IMR-90 (cell line): ENCODE results near the gene ROR2. TPM values are rescaled to one million over a fixed set of nuclear protein-coding genes. Genes with fewer than 3 reads are reported as not detected.

ENCODE experiments used
- ATAC-seq: fragments of 200-7000 bp; cut with Tn5 transposase; 2 replicates; pipeline ENCODE4 v1.9.1; 2020; ENCODE audit warnings: low read depth, mild to moderate bottlenecking, moderate library complexity
- BruUV-seq: library from RNA; stranded (reverse); fragments of 400-500 nt; replicated peaks from 2 replicates; lab custom pipeline; 2021; lab: Mats Ljungman, UMichigan
- CTCF ChIA-PET: fragments of 300-600 bp; formaldehyde crosslinking; extraction: SDS; loops from one replicate; lab custom pipeline; 2021; ENCODE audit warnings: antibody characterized with exemption; lab: Yijun Ruan, JAX
- POLR2A ChIA-PET: fragments of 300-600 bp; sonication (Branson Sonifier 250); formaldehyde crosslinking; loops from one replicate; lab custom pipeline; 2022; ENCODE audit warnings: antibody characterized with exemption; ENCODE audit not compliant: unreplicated experiment; lab: Charles Lee
- DNase-seq: peaks from one replicate; pipeline ENCODE4 v3.0.0; 2013
- H2AFZ ChIP-seq: replicated peaks from 2 replicates; pipeline ENCODE3; 2013; ENCODE audit warnings: low read length, mild to moderate bottlenecking; ENCODE audit not compliant: poor library complexity
- H2AK5ac ChIP-seq: 2 replicates; pipeline ENCODE4 v1.6.1; 2013; ENCODE audit warnings: low read depth, low read length, inconsistent platforms
- H2AK9ac ChIP-seq: replicated peaks from 2 replicates; pipeline ENCODE3; 2013; ENCODE audit warnings: mild to moderate bottlenecking, low read depth, low read length, moderate library complexity; ENCODE audit not compliant: poor library complexity
- H2BK120ac ChIP-seq: 2 replicates; pipeline ENCODE4 v1.6.1; 2013; ENCODE audit warnings: low read depth, low read length, inconsistent platforms
- H2BK15ac ChIP-seq: 3 replicates; pipeline ENCODE4 v1.6.1; 2013; ENCODE audit warnings: low read depth, low read length, inconsistent platforms
- H2BK20ac ChIP-seq: 2 replicates; pipeline ENCODE4 v1.6.1; 2013; ENCODE audit warnings: low read depth, mild to moderate bottlenecking, inconsistent platforms, low read length, moderate library complexity
- H2BK5ac ChIP-seq: 2 replicates; pipeline ENCODE4 v1.6.1; 2013; ENCODE audit warnings: mild to moderate bottlenecking, low read depth, low read length, inconsistent platforms; ENCODE audit not compliant: poor library complexity, severe bottlenecking
- H3K14ac ChIP-seq: replicated peaks from 2 replicates; pipeline ENCODE4 v1.6.1; 2013; ENCODE audit warnings: low read depth, low read length, inconsistent platforms
- H3K18ac ChIP-seq: 2 replicates; pipeline ENCODE4 v1.6.1; 2013; ENCODE audit warnings: low read depth, low read length, control low read depth
- H3K23ac ChIP-seq: 2 replicates; pipeline ENCODE4 v1.6.1; 2013; ENCODE audit warnings: low read depth, low read length, inconsistent platforms
- H3K27ac ChIP-seq: 2 replicates; pipeline ENCODE4 v1.5.1; 2013; ENCODE audit warnings: mild to moderate bottlenecking, control low read depth, low read length; ENCODE audit not compliant: insufficient read depth
- H3K27me3 ChIP-seq: 2 replicates; pipeline ENCODE4 v1.6.1; 2013; ENCODE audit warnings: low read length; ENCODE audit not compliant: control insufficient read depth, insufficient read depth
- H3K36me3 ChIP-seq: 2 replicates; pipeline ENCODE4 v1.6.1; 2013; ENCODE audit warnings: low read length, mixed read lengths; ENCODE audit not compliant: control insufficient read depth, insufficient read depth
- H3K4ac ChIP-seq: 2 replicates; pipeline ENCODE4 v1.6.1; 2013; ENCODE audit warnings: low read depth, low read length, inconsistent platforms
- H3K4me1 ChIP-seq: 2 replicates; pipeline ENCODE4 v1.6.1; 2013; ENCODE audit warnings: low read length, mixed read lengths; ENCODE audit not compliant: control insufficient read depth, insufficient read depth
- H3K4me2 ChIP-seq: 2 replicates; pipeline ENCODE4 v1.6.1; 2013; ENCODE audit warnings: low read depth, mild to moderate bottlenecking, control low read depth, low read length, moderate library complexity
- H3K4me3 ChIP-seq: 2 replicates; pipeline ENCODE4 v1.5.1; 2013; ENCODE audit warnings: low read depth, mild to moderate bottlenecking, control low read depth, low read length, moderate library complexity; ENCODE audit not compliant: insufficient read depth
- H3K56ac ChIP-seq: 2 replicates; pipeline ENCODE4 v1.6.1; 2013; ENCODE audit warnings: low read length, inconsistent platforms; ENCODE audit not compliant: insufficient read depth; ENCODE audit errors: extremely low read depth
- H3K79me1 ChIP-seq, 2 experiments: 2 replicates each; pipeline ENCODE4 v1.6.1; 2013; ENCODE audit warnings: low read length in 2 of 2, inconsistent platforms in 1 of 2, low read depth in 1 of 2
- H3K9ac ChIP-seq: 2 replicates; pipeline ENCODE4 v1.6.1; 2013; ENCODE audit warnings: low read depth, low read length, control low read depth
- H3K9me1 ChIP-seq: 2 replicates; pipeline ENCODE4 v1.6.1; 2013; ENCODE audit warnings: low read length, inconsistent platforms; ENCODE audit not compliant: insufficient read depth
- H3K9me3 ChIP-seq: 2 replicates; pipeline ENCODE4 v1.6.1; 2013; ENCODE audit warnings: low read length; ENCODE audit not compliant: control insufficient read depth, insufficient read depth
- H4K20me1 ChIP-seq: 2 replicates; pipeline ENCODE4 v1.6.1; 2013; ENCODE audit warnings: low read length, inconsistent platforms; ENCODE audit not compliant: insufficient read depth
- H4K5ac ChIP-seq: 2 replicates; pipeline ENCODE4 v1.6.1; 2013; ENCODE audit warnings: mild to moderate bottlenecking, low read depth, low read length, control low read depth
- H4K8ac ChIP-seq, 2 experiments: 2 replicates each; pipeline ENCODE4 v1.6.1; 2013; ENCODE audit warnings: low read depth in 2 of 2, low read length in 2 of 2, control low read depth in 1 of 2, inconsistent platforms in 1 of 2
- H4K91ac ChIP-seq: 2 replicates; pipeline ENCODE4 v1.6.1; 2013; ENCODE audit warnings: low read depth, low read length, inconsistent platforms; ENCODE audit not compliant: insufficient read depth
- BHLHE40 ChIP-seq: fragments of 150-350 bp; IDR thresholded peaks from 2 replicates; pipeline ENCODE4 v1.6.1; 2016; ENCODE audit warnings: mild to moderate bottlenecking, low read depth, low read length
- CEBPB ChIP-seq: IDR thresholded peaks from 2 replicates; pipeline ENCODE4 v1.6.1; 2012; ENCODE audit warnings: low read depth, low read length, improper control_type of control experiment
- CHD1 ChIP-seq: IDR thresholded peaks from 2 replicates; pipeline ENCODE4 v1.6.1; 2012; ENCODE audit warnings: low read depth, low read length, improper control_type of control experiment
- FOS ChIP-seq: fragments of 150-350 bp; IDR thresholded peaks from 2 replicates; pipeline ENCODE4 v1.6.1; 2016; ENCODE audit warnings: low read depth, low read length
- MAFK ChIP-seq: IDR thresholded peaks from 2 replicates; pipeline ENCODE4 v1.6.1; 2012; ENCODE audit warnings: low read depth, low read length, improper control_type of control experiment
- MAZ ChIP-seq: IDR thresholded peaks from 2 replicates; pipeline ENCODE4 v1.6.1; 2012; ENCODE audit warnings: low read depth, mild to moderate bottlenecking, low read length, improper control_type of control experiment, moderate library complexity, borderline replicate concordance
- MXI1 ChIP-seq: IDR thresholded peaks from 2 replicates; pipeline ENCODE4 v1.6.1; 2012; ENCODE audit warnings: low read depth, mild to moderate bottlenecking, low read length, moderate library complexity, borderline replicate concordance
- NFE2L2 ChIP-seq: fragments of 150-350 bp; IDR thresholded peaks from 2 replicates; pipeline ENCODE4 v1.6.1; 2016; ENCODE audit warnings: low read depth, mild to moderate bottlenecking, low read length
- POLR2A ChIP-seq: IDR thresholded peaks from 2 replicates; pipeline ENCODE4 v1.6.1; 2012; ENCODE audit warnings: mild to moderate bottlenecking, low read depth, low read length
- RAD21 ChIP-seq: IDR thresholded peaks from 2 replicates; pipeline ENCODE4 v1.6.1; 2012; ENCODE audit warnings: low read length, improper control_type of control experiment
- RCOR1 ChIP-seq: IDR thresholded peaks from 2 replicates; pipeline ENCODE4 v1.6.1; 2012; ENCODE audit warnings: mild to moderate bottlenecking, low read length, improper control_type of control experiment; ENCODE audit not compliant: insufficient replicate concordance
- SMC3 ChIP-seq: fragments of 150-350 bp; IDR thresholded peaks from 2 replicates; pipeline ENCODE4 v1.6.1; 2016; ENCODE audit warnings: low read depth, mild to moderate bottlenecking, antibody characterized with exemption, low read length, moderate library complexity
- WGBS, 2 experiments: methylation state at CpG; one replicate each; pipeline versions ENCODE4 v1.1.5 to v1.1.7; 2013; ENCODE audit warnings: missing lambda C conversion rate in 2 of 2; ENCODE audit not compliant: insufficient read length in 1 of 2; ENCODE audit errors: extremely low coverage in 2 of 2; 5-methylcytosine and 5-hydroxymethylcytosine counted together
- dilution Hi-C: fragments of 300-500 bp; cut with HindIII; formaldehyde crosslinking; loops from one replicate; pipeline ENCODE4 v1.14.3; 2018; ENCODE audit warnings: low sequenced_read_pairs; ENCODE audit not compliant: unreplicated experiment
- in situ Hi-C: fragments of 300-500 bp; cut with MboI; formaldehyde crosslinking; loops from 3 replicates; pipeline ENCODE4 v1.14.3; 2019; ENCODE audit warnings: low sequenced_read_pairs, inconsistent platforms, mixed read lengths
- intact Hi-C: fragments of 100-400 bp; cut with micrococcal nuclease; formaldehyde crosslinking; loops from 2 replicates; pipeline ENCODE4 v1.10.0; 2022
- polyA plus RNA-seq, 3 experiments: library from polyadenylated mRNA; depleted of rRNA; stranded (reverse); fragments of >200 nt; gene quantifications; 2 replicates each; pipeline ENCODE4 v1.2.3, GENCODE V29; 2012; ENCODE audit warnings: low replicate concordance in 1 of 3
- total RNA-seq: library from RNA; depleted of rRNA; stranded (reverse); fragments of >200 nt; gene quantifications from 2 replicates; pipeline ENCODE4 v1.2.3, GENCODE V29; 2012
- TF ChIP-seq, protein P1 (sequence below): fragments of 150-350 bp; IDR thresholded peaks from 2 replicates; pipeline ENCODE4 v1.6.1; 2017; ENCODE audit warnings: mild to moderate bottlenecking, antibody characterized with exemption, low read length, low read depth
- TF ChIP-seq, protein P2 (sequence below): conservative IDR thresholded peaks from 2 replicates; pipeline ENCODE4 v1.5.1; 2012; ENCODE audit warnings: mild to moderate bottlenecking, low read depth, low read length, improper control_type of control experiment

Gene ROR2
- total and polyA plus RNA-seq, 2 of the 4 experiments (the other 2 are of a cell fraction), result 2.3 to 4.8 TPM

DNA sequence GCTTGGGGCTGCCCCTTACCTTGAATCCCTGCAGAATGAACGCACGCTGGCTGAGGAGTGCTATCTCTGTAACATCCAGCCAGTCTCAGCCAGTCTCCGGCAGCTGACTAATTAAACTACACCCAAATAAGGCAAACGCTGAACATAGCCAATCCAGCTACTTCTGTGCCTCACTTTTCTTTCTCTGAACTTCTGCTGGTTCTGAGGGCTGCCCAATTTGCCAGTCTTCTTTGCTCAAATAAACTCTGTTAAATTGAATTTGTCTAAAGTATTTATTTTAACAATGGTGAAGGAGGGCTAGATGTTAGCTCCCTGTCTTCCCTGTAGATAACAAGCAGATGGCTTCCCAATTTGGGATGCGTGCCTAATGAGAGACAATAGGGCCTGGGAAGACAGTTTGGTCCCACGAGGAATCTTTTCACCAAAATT lies 372.4 kb downstream of the ROR2 start:
- ChIA-PET POLR2A (no interaction called here), CTCF (no interaction called here)
- TF ChIP-seq, protein P1, sequence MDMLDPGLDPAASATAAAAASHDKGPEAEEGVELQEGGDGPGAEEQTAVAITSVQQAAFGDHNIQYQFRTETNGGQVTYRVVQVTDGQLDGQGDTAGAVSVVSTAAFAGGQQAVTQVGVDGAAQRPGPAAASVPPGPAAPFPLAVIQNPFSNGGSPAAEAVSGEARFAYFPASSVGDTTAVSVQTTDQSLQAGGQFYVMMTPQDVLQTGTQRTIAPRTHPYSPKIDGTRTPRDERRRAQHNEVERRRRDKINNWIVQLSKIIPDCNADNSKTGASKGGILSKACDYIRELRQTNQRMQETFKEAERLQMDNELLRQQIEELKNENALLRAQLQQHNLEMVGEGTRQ, result no peak
- TF ChIP-seq, protein P2, sequence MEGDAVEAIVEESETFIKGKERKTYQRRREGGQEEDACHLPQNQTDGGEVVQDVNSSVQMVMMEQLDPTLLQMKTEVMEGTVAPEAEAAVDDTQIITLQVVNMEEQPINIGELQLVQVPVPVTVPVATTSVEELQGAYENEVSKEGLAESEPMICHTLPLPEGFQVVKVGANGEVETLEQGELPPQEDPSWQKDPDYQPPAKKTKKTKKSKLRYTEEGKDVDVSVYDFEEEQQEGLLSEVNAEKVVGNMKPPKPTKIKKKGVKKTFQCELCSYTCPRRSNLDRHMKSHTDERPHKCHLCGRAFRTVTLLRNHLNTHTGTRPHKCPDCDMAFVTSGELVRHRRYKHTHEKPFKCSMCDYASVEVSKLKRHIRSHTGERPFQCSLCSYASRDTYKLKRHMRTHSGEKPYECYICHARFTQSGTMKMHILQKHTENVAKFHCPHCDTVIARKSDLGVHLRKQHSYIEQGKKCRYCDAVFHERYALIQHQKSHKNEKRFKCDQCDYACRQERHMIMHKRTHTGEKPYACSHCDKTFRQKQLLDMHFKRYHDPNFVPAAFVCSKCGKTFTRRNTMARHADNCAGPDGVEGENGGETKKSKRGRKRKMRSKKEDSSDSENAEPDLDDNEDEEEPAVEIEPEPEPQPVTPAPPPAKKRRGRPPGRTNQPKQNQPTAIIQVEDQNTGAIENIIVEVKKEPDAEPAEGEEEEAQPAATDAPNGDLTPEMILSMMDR, result no peak
- no peak for TF ChIP-seq MAZ
- TF ChIP-seq MXI1, result no peak
- TF ChIP-seq NFE2L2, result no peak
- no peak for TF ChIP-seq RAD21
- TF ChIP-seq FOS, result no peak
- no peak for TF ChIP-seq BHLHE40
- no peak for TF ChIP-seq POLR2A
- TF ChIP-seq RCOR1, result no peak
- TF ChIP-seq CHD1, result no peak
- no peak for TF ChIP-seq MAFK
- TF ChIP-seq SMC3, result no peak
- TF ChIP-seq CEBPB, result no peak

More for the DNA sequence above, 372.4 kb downstream of the ROR2 start:
- Histone ChIP-seq H4K8ac (no peak overlapping the region), H3K9me1 (no peaks in the 10 kb centered on the region), H3K23ac (no peak overlapping the region), H3K9ac (no peak overlapping the region), H3K36me3 (no peaks in the 10 kb centered on the region), H3K4me3 (no peak overlapping the region), H4K20me1 (no peaks in the 10 kb centered on the region), H2BK5ac (no peak overlapping the region), H3K4me2 (no peak overlapping the region), H3K27ac (no peak overlapping the region), H2AK5ac (no peak overlapping the region), H3K18ac (no peak overlapping the region), H2BK15ac (no peak overlapping the region), H4K5ac (no peak overlapping the region), H3K14ac (no peak overlapping the region), H3K9me3 (no peaks in the 10 kb centered on the region), H3K4ac (no peak overlapping the region), H2AK9ac (no peak overlapping the region), H2BK120ac (no peak overlapping the region), H2AFZ (no peak overlapping the region), H3K4me1 (no peaks in the 10 kb centered on the region), H2BK20ac (no peak overlapping the region), H3K27me3 (peaks cover 12% of the 10 kb centered on the region), H3K79me1 (no peaks in the 10 kb centered on the region), H3K56ac (no peak overlapping the region), H4K91ac (no peak overlapping the region)
- dilution Hi-C loops (no loop called here), intact Hi-C loops (no loop called here), in situ Hi-C loops (no loop called here)
- no TSS peak for BruUV-seq
- WGBS, 2 experiments, result no CpG with 5 or more reads among the region's 6 CpGs
- ATAC-seq, result peak; percentile 65
- no peak for DNase-seq
